Caco-2 (cell line): ENCODE results near the gene DENND1B. TPM values are rescaled to one million over a fixed set of nuclear protein-coding genes. Genes with fewer than 3 reads are reported as not detected.

Source experiments
- BruUV-seq: library from RNA; stranded (reverse); fragments of 400-500 nt; replicated peaks from 2 replicates; lab custom pipeline; 2021; lab: Mats Ljungman, UMichigan
- CTCF ChIA-PET: fragments of 300-600 bp; sonication (Branson Sonifier 250); formaldehyde crosslinking; loops from one replicate; lab custom pipeline; 2022; ENCODE audit warnings: antibody characterized with exemption; lab: Charles Lee
- POLR2A ChIA-PET: fragments of 300-600 bp; sonication (Branson Sonifier 250); formaldehyde crosslinking; loops from one replicate; lab custom pipeline; 2022; ENCODE audit warnings: antibody characterized with exemption; lab: Charles Lee
- DNase-seq, 2 experiments: peaks; one replicate each; pipeline versions ENCODE4 v3.0.0 to v3.0.0-alpha.2; 2020 to 2022
- H3K27me3 ChIP-seq: replicated peaks from 2 replicates; pipeline ENCODE4 v1.6.0; 2011; ENCODE audit warnings: low read length; ENCODE audit not compliant: control insufficient read depth, insufficient read depth
- H3K36me3 ChIP-seq: 2 replicates; pipeline ENCODE4 v1.5.1; 2011; ENCODE audit warnings: low read length; ENCODE audit not compliant: control insufficient read depth, insufficient read depth
- H3K4me1 ChIP-seq: fragments of 250-450 bp; sonication (Bioruptor Pico); 2 replicates; pipeline ENCODE4 v1.5.1; 2020; ENCODE audit warnings: mild to moderate bottlenecking
- H3K4me3 ChIP-seq: 2 replicates; pipeline ENCODE4 v1.5.1; 2011; ENCODE audit warnings: low read depth, mild to moderate bottlenecking, control low read depth, low read length
- H3K9me3 ChIP-seq: fragments of 250-450 bp; sonication (Bioruptor Pico); 2 replicates; pipeline ENCODE4 v1.5.1; 2020; ENCODE audit warnings: mild to moderate bottlenecking, moderate library complexity
- H3K27ac Mint-ChIP-seq: one replicate; pipeline ENCODE4 v1.8.0; 2022; ENCODE audit warnings: mixed read lengths; ENCODE audit not compliant: unreplicated experiment
- H3K27me3 Mint-ChIP-seq: one replicate; pipeline ENCODE4 v1.8.0; 2022; ENCODE audit warnings: mixed read lengths; ENCODE audit not compliant: insufficient read depth, unreplicated experiment
- H3K36me3 Mint-ChIP-seq: one replicate; pipeline ENCODE4 v1.8.0; 2022; ENCODE audit warnings: mild to moderate bottlenecking, mixed read lengths; ENCODE audit not compliant: insufficient read depth, unreplicated experiment
- H3K4me1 Mint-ChIP-seq: one replicate; pipeline ENCODE4 v1.8.0; 2022; ENCODE audit warnings: low read depth, mixed read lengths; ENCODE audit not compliant: unreplicated experiment
- H3K4me3 Mint-ChIP-seq: one replicate; pipeline ENCODE4 v1.8.0; 2022; ENCODE audit warnings: mild to moderate bottlenecking, moderate library complexity, mixed read lengths; ENCODE audit not compliant: unreplicated experiment
- H3K9me3 Mint-ChIP-seq: one replicate; pipeline ENCODE4 v1.8.0; 2022; ENCODE audit warnings: mixed read lengths; ENCODE audit not compliant: unreplicated experiment
- intact Hi-C: fragments of 100-400 bp; cut with micrococcal nuclease; formaldehyde crosslinking; loops from one replicate; pipeline ENCODE4 v1.10.0; 2022; ENCODE audit not compliant: unreplicated experiment
- total RNA-seq: library from RNA; stranded (reverse); gene quantifications from 2 replicates; pipeline ENCODE4 v1.2.3, GENCODE V29; 2022
- TF ChIP-seq, protein P1 (sequence below), 2 experiments: fragments of 200-600 bp in 1 of 2; IDR thresholded peaks; 1 replicate in 1 of 2; 2 replicates in 1 of 2; pipeline versions ENCODE4 v1.5.1 to v1.8.0; 2011 to 2022; ENCODE audit warnings: antibody characterized with exemption in 1 of 2, control low read depth in 1 of 2, inconsistent platforms in 1 of 2, low read depth in 1 of 2, low read length in 1 of 2, mild to moderate bottlenecking in 1 of 2, moderate library complexity in 1 of 2; ENCODE audit not compliant: insufficient read depth in 1 of 2, severe bottlenecking in 1 of 2, unreplicated experiment in 1 of 2

DENND1B gene
- total RNA-seq, 1 experiment from 2014 or later = 9.6 TPM

DNA sequence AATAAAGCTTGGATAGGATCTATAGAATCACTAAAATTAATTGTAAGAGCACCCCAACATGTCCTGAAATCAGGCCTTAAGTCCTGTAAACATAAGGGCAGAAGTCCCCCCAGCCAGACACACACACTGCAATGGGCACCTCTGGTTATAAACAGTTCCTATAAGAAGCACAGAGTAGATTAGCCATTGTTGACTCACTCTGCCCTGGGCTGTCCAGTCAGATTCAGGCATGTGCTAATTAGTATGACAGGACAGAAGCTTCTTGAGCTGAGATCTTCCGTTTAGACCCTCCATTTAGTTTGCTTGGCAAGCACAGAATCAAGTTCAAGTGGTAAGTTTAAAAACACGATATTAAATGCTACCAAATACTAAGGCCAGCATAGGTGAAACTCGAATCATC is 11.8 kb upstream of the DENND1B start:
- H3K27me3 ChIP-seq = no peaks in the 10 kb centered on the region
- DNase-seq = no peak
- intact Hi-C loops = no loop called here
- Mint-ChIP-seq H3K4me3 (no peak overlapping the region), H3K36me3 (no peaks in the 10 kb centered on the region), H3K27ac (no peak overlapping the region), H3K27me3 (no peaks in the 10 kb centered on the region), H3K9me3 (no peaks in the 10 kb centered on the region), H3K4me1 (no peaks in the 10 kb centered on the region)
- H3K4me3 ChIP-seq = no peak overlapping the region
- ChIA-PET CTCF (no interaction called here), POLR2A (no interaction called here)
- no TSS peak for BruUV-seq
- 0 out of 2 replicates have a peak, but pooled peaks cover 3% of the 10 kb centered on the region for H3K4me1 ChIP-seq
- TF ChIP-seq, protein P1, sequence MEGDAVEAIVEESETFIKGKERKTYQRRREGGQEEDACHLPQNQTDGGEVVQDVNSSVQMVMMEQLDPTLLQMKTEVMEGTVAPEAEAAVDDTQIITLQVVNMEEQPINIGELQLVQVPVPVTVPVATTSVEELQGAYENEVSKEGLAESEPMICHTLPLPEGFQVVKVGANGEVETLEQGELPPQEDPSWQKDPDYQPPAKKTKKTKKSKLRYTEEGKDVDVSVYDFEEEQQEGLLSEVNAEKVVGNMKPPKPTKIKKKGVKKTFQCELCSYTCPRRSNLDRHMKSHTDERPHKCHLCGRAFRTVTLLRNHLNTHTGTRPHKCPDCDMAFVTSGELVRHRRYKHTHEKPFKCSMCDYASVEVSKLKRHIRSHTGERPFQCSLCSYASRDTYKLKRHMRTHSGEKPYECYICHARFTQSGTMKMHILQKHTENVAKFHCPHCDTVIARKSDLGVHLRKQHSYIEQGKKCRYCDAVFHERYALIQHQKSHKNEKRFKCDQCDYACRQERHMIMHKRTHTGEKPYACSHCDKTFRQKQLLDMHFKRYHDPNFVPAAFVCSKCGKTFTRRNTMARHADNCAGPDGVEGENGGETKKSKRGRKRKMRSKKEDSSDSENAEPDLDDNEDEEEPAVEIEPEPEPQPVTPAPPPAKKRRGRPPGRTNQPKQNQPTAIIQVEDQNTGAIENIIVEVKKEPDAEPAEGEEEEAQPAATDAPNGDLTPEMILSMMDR (IDR thresholded peaks at IDR 0.05; ENCODE audit: insufficient read depth in 1 of 2, low read depth in 1 of 2, low read length in 1 of 2, severe bottlenecking in 1 of 2, unreplicated experiment in 1 of 2) = no peak
- H3K9me3 ChIP-seq = no peaks in the 10 kb centered on the region
- no peaks in the 10 kb centered on the region for H3K36me3 ChIP-seq

- no peaks in the 10 kb centered on the region for H3K36me3 Mint-ChIP-seq
- H3K27me3 Mint-ChIP-seq = no peaks in the 10 kb centered on the region
- Histone ChIP-seq H3K4me1 (0 out of 2 replicates have a peak, but pooled peaks cover 7% of the 10 kb centered on the region), H3K9me3 (no peaks in the 10 kb centered on the region), H3K27me3 (no peaks in the 10 kb centered on the region), H3K4me3 (no peak overlapping the region), H3K36me3 (no peaks in the 10 kb centered on the region)
- H3K4me1 Mint-ChIP-seq = no peaks in the 10 kb centered on the region
- no peak for DNase-seq
- intact Hi-C loops = no loop called here
- H3K27ac Mint-ChIP-seq = no peak overlapping the region
- TF ChIP-seq, protein P1 (IDR thresholded peaks at IDR 0.05; ENCODE audit: insufficient read depth in 1 of 2, low read depth in 1 of 2, low read length in 1 of 2, severe bottlenecking in 1 of 2, unreplicated experiment in 1 of 2) = no peak
- no TSS peak for BruUV-seq
- ChIA-PET CTCF (no interaction called here), POLR2A (no interaction called here)
- H3K9me3 Mint-ChIP-seq = no peaks in the 10 kb centered on the region
- H3K4me3 Mint-ChIP-seq = no peak overlapping the region
These were observed 11.0 kb upstream of the DENND1B start for GRCh38 chr1:197786280-197786679.

GRCh38 chr1:197783510-197783948 is 8.2 kb upstream of the DENND1B start:
- H3K36me3 Mint-ChIP-seq = no peaks in the 10 kb centered on the region
- H3K9me3 ChIP-seq = no peaks in the 10 kb centered on the region
- H3K4me3 ChIP-seq = no peak overlapping the region
- no TSS peak for BruUV-seq
- intact Hi-C loops = no loop called here
- DNase-seq = no peak
- CTCF ChIA-PET = no interaction called here
- no peaks in the 10 kb centered on the region for H3K36me3 ChIP-seq
- no peaks in the 10 kb centered on the region for H3K4me1 Mint-ChIP-seq
- H3K4me1 ChIP-seq = 0 out of 2 replicates have a peak, but pooled peaks cover 7% of the 10 kb centered on the region
- TF ChIP-seq, protein P1 (IDR thresholded peaks at IDR 0.05; ENCODE audit: insufficient read depth in 1 of 2, low read depth in 1 of 2, low read length in 1 of 2, severe bottlenecking in 1 of 2, unreplicated experiment in 1 of 2) = no peak
- POLR2A ChIA-PET = no interaction called here
- no peaks in the 10 kb centered on the region for H3K27me3 ChIP-seq
- H3K9me3 Mint-ChIP-seq = no peaks in the 10 kb centered on the region
- H3K27ac Mint-ChIP-seq = no peak overlapping the region
- no peak overlapping the region for H3K4me3 Mint-ChIP-seq
- H3K27me3 Mint-ChIP-seq = no peaks in the 10 kb centered on the region
